Activated gamma-delta T cell treated with Interleukin-2 at 50 U/mL for 16 hours (primary cell): Measurements from ENCODE around the gene WDR33.

Experiments
- DNase-seq: peaks from one replicate; pipeline ENCODE4 v3.0.0-alpha.2; 2020

WDR33 gene

GRCh38 chr2:127653421-127654083 is 157.4 kb downstream of the WDR33 start:
- DNase-seq = no peak

- DNase-seq = no peak
Observed at GRCh38 chr2:127652786-127653357, 158.1 kb downstream of the WDR33 start.

- no peak for DNase-seq
Observed at GRCh38 chr2:127651971-127652550, 158.9 kb downstream of the WDR33 start.

- no peak for DNase-seq
Observed at GRCh38 chr2:127651381-127651809, 159.6 kb downstream of the WDR33 start.
